ENCODE measurements around the gene MACROD2.

MACROD2 gene

GRCh38 chr20:15188415-15188814, 1193.1 kb downstream of the MACROD2 start (continued):
- TF ChIP-seq PRDM10 (tag by site-specific recombination; IDR thresholded peaks at IDR 0.05), result no peak
- TF ChIP-seq ZNF423 (tag by site-specific recombination; IDR thresholded peaks at IDR 0.05), result no peak
- no peak for TF ChIP-seq ZNF701 (tag by site-specific recombination; IDR thresholded peaks at IDR 0.05)
- TF ChIP-seq ZNF2 (tag by site-specific recombination; IDR thresholded peaks at IDR 0.05), result no peak
- TF ChIP-seq ZNF274 (IDR thresholded peaks at IDR 0.05; ENCODE audit: low read length), result no peak
- TF ChIP-seq ZNF274 (tag by site-specific recombination; IDR thresholded peaks at IDR 0.05; ENCODE audit: borderline replicate concordance), result no peak

- no peaks in the 10 kb centered on the region for H3K36me3 ChIP-seq (ENCODE audit: control insufficient read depth in 2 of 2, insufficient read depth in 1 of 2, low read length in 2 of 2)
- no peaks in the 10 kb centered on the region for H3K9me3 ChIP-seq (ENCODE audit: control insufficient read depth, insufficient read depth, low read depth, low read length)
- CTCF ChIA-PET, result no interaction called here
- POLR2A ChIA-PET, result no interaction called here
- TF ChIP-seq ZNF174 (tag by site-specific recombination; IDR thresholded peaks at IDR 0.05) (no peak), SETDB1 (IDR thresholded peaks at IDR 0.05; ENCODE audit: insufficient read length, low read length) (no peak), ZNF549 (tag by site-specific recombination; IDR thresholded peaks at IDR 0.05) (no peak), YY2 (tag by site-specific recombination; IDR thresholded peaks at IDR 0.05) (no peak), ZNF768 (tag by site-specific recombination; IDR thresholded peaks at IDR 0.05) (no peak), ATF2 (tag by site-specific recombination; IDR thresholded peaks at IDR 0.05; ENCODE audit: low read depth) (no peak), ZNF335 (tag by site-specific recombination; conservative IDR thresholded peaks at IDR 0.05) (no peak), ZNF501 (tag by site-specific recombination; IDR thresholded peaks at IDR 0.05) (no peak), KLF7 (tag by site-specific recombination; IDR thresholded peaks at IDR 0.05; ENCODE audit: borderline replicate concordance) (no peak), ZNF513 (tag by site-specific recombination; IDR thresholded peaks at IDR 0.05) (no peak)
- H3K4me3 ChIP-seq (ENCODE audit: low read depth, low read length), result no peak overlapping the region
- H3K27ac ChIP-seq (ENCODE audit: extremely low read depth, low read depth, low read length), result no peak overlapping the region
- H3K4me1 ChIP-seq (ENCODE audit: control insufficient read depth, insufficient read depth, low read length), result no peaks in the 10 kb centered on the region
Measured at GRCh38 chr20:15191082-15191723, 1195.9 kb downstream of the MACROD2 start.

GRCh38 chr20:15195378-15195777, 1200.1 kb downstream of the MACROD2 start:
- H3K4me1 ChIP-seq (ENCODE audit: control insufficient read depth, insufficient read depth, low read length), result no peaks in the 10 kb centered on the region
- ChIA-PET CTCF (no interaction called here), POLR2A (no interaction called here)
- H3K4me3 ChIP-seq (ENCODE audit: low read depth, low read length), result no peak overlapping the region
- no peaks in the 10 kb centered on the region for H3K36me3 ChIP-seq (ENCODE audit: control insufficient read depth in 2 of 2, insufficient read depth in 1 of 2, low read length in 2 of 2)
- no peak overlapping the region for H3K27ac ChIP-seq (ENCODE audit: extremely low read depth, low read depth, low read length)
- H3K9me3 ChIP-seq (ENCODE audit: control insufficient read depth, insufficient read depth, low read depth, low read length), result no peaks in the 10 kb centered on the region
- TF ChIP-seq ZNF112 (tag by site-specific recombination; IDR thresholded peaks at IDR 0.05) (no peak), ZNF623 (tag by site-specific recombination; IDR thresholded peaks at IDR 0.05) (no peak), ZBTB48 (tag by site-specific recombination; IDR thresholded peaks at IDR 0.05) (no peak), KLF9 (tag by site-specific recombination; IDR thresholded peaks at IDR 0.05; ENCODE audit: low read depth) (no peak), ZNF202 (tag by site-specific recombination; IDR thresholded peaks at IDR 0.05; ENCODE audit: borderline replicate concordance) (no peak), ZNF558 (tag by site-specific recombination; IDR thresholded peaks at IDR 0.05) (no peak), ZSCAN4 (tag by site-specific recombination; IDR thresholded peaks at IDR 0.05) (no peak), ZFP37 (tag by site-specific recombination; IDR thresholded peaks at IDR 0.05) (no peak), ZNF529 (tag by site-specific recombination; IDR thresholded peaks at IDR 0.05; ENCODE audit: insufficient replicate concordance) (no peak), ZBTB7A (tag by site-specific recombination; IDR thresholded peaks at IDR 0.05; ENCODE audit: low read depth) (no peak), HOXA7 (CRISPR knock-in tag; IDR thresholded peaks at IDR 0.05; ENCODE audit: borderline replicate concordance) (no peak), MYNN (tag by site-specific recombination; IDR thresholded peaks at IDR 0.05; ENCODE audit: borderline replicate concordance) (no peak)
